ENCODE results near the gene CSNK2A1. TPM values are rescaled to one million over a fixed set of nuclear protein-coding genes. Genes with fewer than 3 reads are reported as not detected.

The CSNK2A1 gene
- total and polyA plus RNA-seq, 2 of the 8 experiments (the other 6 are each of a cell fraction or from before 2014, with no cell fraction given) = 117 to 260 TPM

- TF ChIP-seq BACH1 (IDR thresholded peaks at IDR 0.05; ENCODE audit: low read length) (no peak), RAD21 (IDR thresholded peaks at IDR 0.05 in 1 of 2, conservative IDR thresholded peaks at IDR 0.05 in 1 of 2; ENCODE audit: low read depth in 2 of 2, low read length in 2 of 2) (peak in 1 of 2 experiments; percentile 15; a peak in 1 of 4 replicates)
- TF ChIP-seq, protein P1, sequence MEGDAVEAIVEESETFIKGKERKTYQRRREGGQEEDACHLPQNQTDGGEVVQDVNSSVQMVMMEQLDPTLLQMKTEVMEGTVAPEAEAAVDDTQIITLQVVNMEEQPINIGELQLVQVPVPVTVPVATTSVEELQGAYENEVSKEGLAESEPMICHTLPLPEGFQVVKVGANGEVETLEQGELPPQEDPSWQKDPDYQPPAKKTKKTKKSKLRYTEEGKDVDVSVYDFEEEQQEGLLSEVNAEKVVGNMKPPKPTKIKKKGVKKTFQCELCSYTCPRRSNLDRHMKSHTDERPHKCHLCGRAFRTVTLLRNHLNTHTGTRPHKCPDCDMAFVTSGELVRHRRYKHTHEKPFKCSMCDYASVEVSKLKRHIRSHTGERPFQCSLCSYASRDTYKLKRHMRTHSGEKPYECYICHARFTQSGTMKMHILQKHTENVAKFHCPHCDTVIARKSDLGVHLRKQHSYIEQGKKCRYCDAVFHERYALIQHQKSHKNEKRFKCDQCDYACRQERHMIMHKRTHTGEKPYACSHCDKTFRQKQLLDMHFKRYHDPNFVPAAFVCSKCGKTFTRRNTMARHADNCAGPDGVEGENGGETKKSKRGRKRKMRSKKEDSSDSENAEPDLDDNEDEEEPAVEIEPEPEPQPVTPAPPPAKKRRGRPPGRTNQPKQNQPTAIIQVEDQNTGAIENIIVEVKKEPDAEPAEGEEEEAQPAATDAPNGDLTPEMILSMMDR (IDR thresholded peaks at IDR 0.05; ENCODE audit: control extremely low read depth in 1 of 3, insufficient read depth in 1 of 3, low read depth in 1 of 3, low read length in 3 of 3) = peak; percentile 2 to 7 (median 7); a peak in 2 of 4 replicates
- Histone ChIP-seq H3K9me3 (ENCODE audit: insufficient read depth in 2 of 2, low read depth in 1 of 2, low read length in 1 of 2) (no peaks in the 10 kb centered on the region), H3K14ac (ENCODE audit: insufficient read length) (no peak overlapping the region), H4K5ac (ENCODE audit: insufficient read length, low read depth, low read length) (no peak overlapping the region), H3K9ac (replicated peaks in 1 of 4; ENCODE audit: extremely low read depth in 1 of 4, low read depth in 3 of 4, low read length in 3 of 4) (no peak overlapping the region), H2AFZ (ENCODE audit: low read length) (no peak overlapping the region), H4K8ac (ENCODE audit: extremely low read depth, insufficient read depth, low read length) (no peak overlapping the region), H3K23ac (ENCODE audit: insufficient read length) (no peak overlapping the region), H3K23me2 (ENCODE audit: low read depth, low read length) (no peaks in the 10 kb centered on the region), H2BK12ac (ENCODE audit: low read depth, low read length) (no peak overlapping the region), H3K56ac (replicated peaks; ENCODE audit: insufficient read length, low read depth, low read length) (no peak overlapping the region), H3K27ac (ENCODE audit: low read depth, low read length) (no peak overlapping the region), H3K4ac (replicated peaks; ENCODE audit: insufficient read length, low read depth, low read length) (no peak overlapping the region), H3K79me1 (ENCODE audit: low read depth, low read length) (no peaks in the 10 kb centered on the region), H2BK15ac (ENCODE audit: low read length) (no peak overlapping the region), H3K36me3 (ENCODE audit: control insufficient read depth in 2 of 4, insufficient read depth in 4 of 4, low read length in 3 of 4) (no peaks in the 10 kb centered on the region), H3K18ac (ENCODE audit: extremely low read depth, low read length) (no peak overlapping the region), H2BK20ac (ENCODE audit: low read length) (no peak overlapping the region), H2BK120ac (replicated peaks; ENCODE audit: low read depth, low read length) (no peak overlapping the region), H2BK5ac (ENCODE audit: low read depth, low read length) (no peak overlapping the region), H4K20me1 (replicated peaks in 1 of 2; ENCODE audit: control insufficient read depth in 1 of 2, insufficient read depth in 2 of 2, low read length in 2 of 2) (no peaks in the 10 kb centered on the region), H4K91ac (replicated peaks; ENCODE audit: insufficient read length, low read length) (no peak overlapping the region), H3K4me2 (ENCODE audit: insufficient read depth in 1 of 2, low read depth in 2 of 2, low read length in 2 of 2) (no peak overlapping the region), H2AK5ac (ENCODE audit: low read depth, low read length) (no peak overlapping the region), H3K4me3 (ENCODE audit: extremely low read depth in 1 of 4, insufficient read depth in 2 of 4, low read depth in 3 of 4, low read length in 4 of 4) (no peak overlapping the region), H3K4me1 (replicated peaks in 1 of 4; ENCODE audit: control insufficient read depth in 3 of 4, insufficient read depth in 4 of 4, low read length in 3 of 4) (no peaks in the 10 kb centered on the region), H3K27me3 (replicated peaks in 1 of 4; ENCODE audit: control insufficient read depth in 3 of 4, extremely low read depth in 1 of 4, insufficient read depth in 3 of 4, low read length in 3 of 4) (no peaks in the 10 kb centered on the region), H3K79me2 (ENCODE audit: control insufficient read depth in 1 of 2, insufficient read depth in 2 of 2, low read length in 2 of 2) (no peaks in the 10 kb centered on the region)
- CTCF ChIA-PET (ENCODE audit: partially characterized antibody) = interaction anchor here (0.7 to 6.1 kb wide), 19 partner anchors 9 to 179 kb away, joined by 3 to 142 read pairs (median 4); no protein-coding TSS in a partner anchor
- POLR2A ChIA-PET (ENCODE audit: partially characterized antibody) = interaction anchor here (1.3 to 3.4 kb wide), 2 partner anchors 13 to 18 kb away, joined by 3 to 18 read pairs; no protein-coding TSS in a partner anchor
- no peak for DNase-seq (ENCODE audit: low read depth in 1 of 2, low spot score in 2 of 2)
- FAIRE-seq = no peak
- 75% methylated on average over 2 of the region's 2 CpGs; no CpG with 5 or more reads in 1 of the 2 experiments for WGBS, 2 experiments (ENCODE audit: extremely low coverage in 1 of 2, insufficient coverage in 1 of 2, insufficient read length in 1 of 2, insufficient replicate concordance in 2 of 2, low coverage in 1 of 2, low lambda C conversion rate in 2 of 2, missing lambda C conversion rate in 1 of 2)
Measured at GRCh38 chr20:560680-561079, 17.1 kb upstream of the CSNK2A1 start.

Data from H1 (cell line).